Astrocyte (in vitro differentiated cells and primary cell): ENCODE data around the gene PTPRK.

Source experiments
- CTCF ChIP-seq: IDR thresholded peaks from 2 replicates; pipeline ENCODE4 v1.5.1; 2011; ENCODE audit warnings: low read depth, mild to moderate bottlenecking, inconsistent platforms, low read length, moderate library complexity; ENCODE audit not compliant: insufficient read depth
- EZH2 ChIP-seq: IDR thresholded peaks from 2 replicates; pipeline ENCODE4 v1.6.1; 2012; ENCODE audit warnings: mild to moderate bottlenecking, low read length, inconsistent platforms; ENCODE audit not compliant: insufficient read depth

GRCh38 chr6:127933852-127934840 lies 586.3 kb downstream of the PTPRK start:
- no peak for TF ChIP-seq CTCF
- no peak for TF ChIP-seq EZH2
